Fibroblast of lung (primary cell): ENCODE data around the gene MAP1LC3C. TPM values are rescaled to one million over a fixed set of nuclear protein-coding genes. Genes with fewer than 3 reads are reported as not detected.

ENCODE experiments used
- DNase-seq, 2 donors: peaks; one replicate each; pipeline versions ENCODE4 v3.0.0 to v3.0.0-alpha.2; 2010; ENCODE audit warnings: low read depth in 2 of 2
- H2AFZ ChIP-seq: 2 replicates; pipeline ENCODE4 v1.5.1; 2012; ENCODE audit warnings: low read length, control low read depth, inconsistent platforms
- H3K27ac ChIP-seq: 2 replicates; pipeline ENCODE4 v1.5.1; 2011; ENCODE audit warnings: low read length, control low read depth; ENCODE audit not compliant: insufficient read depth
- H3K27me3 ChIP-seq: 2 replicates; pipeline ENCODE4 v1.5.1; 2011; ENCODE audit warnings: mild to moderate bottlenecking, low read length; ENCODE audit not compliant: control insufficient read depth, insufficient read depth
- H3K36me3 ChIP-seq: 2 replicates; pipeline ENCODE4 v1.5.1; 2011; ENCODE audit warnings: low read length; ENCODE audit not compliant: control insufficient read depth, insufficient read depth
- H3K4me1 ChIP-seq: 2 replicates; pipeline ENCODE4 v1.5.1; 2011; ENCODE audit warnings: low read length; ENCODE audit not compliant: control insufficient read depth, insufficient read depth; ENCODE audit errors: extremely low read depth
- H3K4me2 ChIP-seq: 2 replicates; pipeline ENCODE4 v1.5.1; 2011; ENCODE audit warnings: low read length, control low read depth; ENCODE audit not compliant: insufficient read depth; ENCODE audit errors: extremely low read depth
- H3K4me3 ChIP-seq, 4 experiments: fragments of 200-600 bp in 1 of 4; sonication (generic) in 1 of 4; replicated peaks in 1 of 4; 2 replicates each; pipeline ENCODE4 v1.5.1; 2011 to 2016; ENCODE audit warnings: low read length in 4 of 4, low read depth in 3 of 4, mild to moderate bottlenecking in 3 of 4, control low read depth in 2 of 4, inconsistent platforms in 1 of 4, mixed read lengths in 1 of 4; ENCODE audit not compliant: insufficient read depth in 1 of 4; ENCODE audit errors: control extremely low read depth in 1 of 4
- H3K79me2 ChIP-seq: 2 replicates; pipeline ENCODE4 v1.5.1; 2012; ENCODE audit warnings: mild to moderate bottlenecking, low read length, inconsistent platforms; ENCODE audit not compliant: control insufficient read depth, insufficient read depth
- H3K9ac ChIP-seq: 2 replicates; pipeline ENCODE4 v1.5.1; 2011; ENCODE audit warnings: mild to moderate bottlenecking, low read length, control low read depth; ENCODE audit not compliant: insufficient read depth
- H3K9me3 ChIP-seq: 2 replicates; pipeline ENCODE4 v1.5.1; 2012; ENCODE audit warnings: low read depth, low read length; ENCODE audit not compliant: control insufficient read depth, insufficient read depth
- H4K20me1 ChIP-seq: 2 replicates; pipeline ENCODE4 v1.5.1; 2011; ENCODE audit warnings: low read length; ENCODE audit not compliant: control insufficient read depth, insufficient read depth; ENCODE audit errors: extremely low read depth
- EZH2 ChIP-seq: IDR thresholded peaks from 2 replicates; pipeline ENCODE4 v1.5.1; 2012; ENCODE audit warnings: low read length, control low read depth, mild to moderate bottlenecking; ENCODE audit errors: missing control alignments
- polyA plus RNA-seq, 2 donors: library from polyadenylated mRNA; depleted of rRNA in 1 of 2; stranded (reverse) in 1 of 2; unstranded in 1 of 2; fragments of >200 nt; gene quantifications; 2 replicates each; pipeline ENCODE4 v1.2.1, GENCODE V29; 2011 to 2012; ENCODE audit warnings: missing spikeins in 1 of 2
- total RNA-seq: library from RNA; depleted of rRNA; stranded (reverse); fragments of >200 nt; gene quantifications from 2 replicates; pipeline ENCODE4 v1.2.1, GENCODE V29; 2014
- TF ChIP-seq, protein P1 (sequence below), 2 donors: IDR thresholded peaks in 1 of 2; conservative IDR thresholded peaks in 1 of 2; 1 replicate in 1 of 2; 2 replicates in 1 of 2; pipeline ENCODE4 v1.5.1; 2011 to 2012; ENCODE audit warnings: low read length in 2 of 2, control low read depth in 1 of 2, inconsistent platforms in 1 of 2, low read depth in 1 of 2, mild to moderate bottlenecking in 1 of 2

The MAP1LC3C gene
- total and polyA plus RNA-seq, 2 donors (not counting 1 experiment from before 2014, with no cell fraction given) = 0.53 to 0.66 TPM

DNA sequence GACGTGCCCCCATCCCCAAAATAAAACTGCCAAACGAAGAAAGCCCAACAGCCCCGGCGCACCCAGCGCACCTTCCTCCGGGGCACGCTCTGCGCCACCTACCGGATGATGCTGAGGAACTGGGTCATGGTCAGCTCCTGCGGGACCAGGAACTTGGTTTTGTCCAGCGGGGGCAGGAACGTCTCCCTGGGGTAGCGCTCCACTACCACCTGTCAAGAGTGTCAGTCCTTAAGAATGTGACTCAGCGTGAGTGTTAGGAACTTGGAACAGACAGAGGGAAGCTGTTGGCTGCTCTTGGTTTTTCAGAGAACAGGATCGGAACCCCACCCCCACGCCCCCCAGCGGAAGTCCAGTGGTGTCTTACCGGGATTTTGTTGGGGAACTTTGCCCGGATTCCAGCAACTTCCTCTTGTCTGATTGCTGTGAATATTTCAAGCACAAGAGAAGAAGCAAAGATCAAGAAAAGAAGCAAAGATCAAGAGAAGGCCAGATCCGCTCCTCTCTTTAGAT is 431 bp downstream of the MAP1LC3C start:
- peak; percentile 88 to 91 for DNase-seq
- Histone ChIP-seq H3K27me3 (no peaks in the 10 kb centered on the region), H3K4me2 (peak overlapping the region; percentile 11), H3K27ac (peak overlapping the region; percentile 8), H4K20me1 (no peaks in the 10 kb centered on the region), H3K9me3 (no peaks in the 10 kb centered on the region), H2AFZ (peak overlapping the region; percentile 42), H3K36me3 (no peaks in the 10 kb centered on the region), H3K4me1 (no peaks in the 10 kb centered on the region), H3K9ac (no peak overlapping the region), H3K4me3 (peak overlapping the region in 2 of 4 experiments; percentile 46 to 63), H3K79me2 (no peaks in the 10 kb centered on the region)
- no peak for TF ChIP-seq EZH2
- TF ChIP-seq, protein P1, sequence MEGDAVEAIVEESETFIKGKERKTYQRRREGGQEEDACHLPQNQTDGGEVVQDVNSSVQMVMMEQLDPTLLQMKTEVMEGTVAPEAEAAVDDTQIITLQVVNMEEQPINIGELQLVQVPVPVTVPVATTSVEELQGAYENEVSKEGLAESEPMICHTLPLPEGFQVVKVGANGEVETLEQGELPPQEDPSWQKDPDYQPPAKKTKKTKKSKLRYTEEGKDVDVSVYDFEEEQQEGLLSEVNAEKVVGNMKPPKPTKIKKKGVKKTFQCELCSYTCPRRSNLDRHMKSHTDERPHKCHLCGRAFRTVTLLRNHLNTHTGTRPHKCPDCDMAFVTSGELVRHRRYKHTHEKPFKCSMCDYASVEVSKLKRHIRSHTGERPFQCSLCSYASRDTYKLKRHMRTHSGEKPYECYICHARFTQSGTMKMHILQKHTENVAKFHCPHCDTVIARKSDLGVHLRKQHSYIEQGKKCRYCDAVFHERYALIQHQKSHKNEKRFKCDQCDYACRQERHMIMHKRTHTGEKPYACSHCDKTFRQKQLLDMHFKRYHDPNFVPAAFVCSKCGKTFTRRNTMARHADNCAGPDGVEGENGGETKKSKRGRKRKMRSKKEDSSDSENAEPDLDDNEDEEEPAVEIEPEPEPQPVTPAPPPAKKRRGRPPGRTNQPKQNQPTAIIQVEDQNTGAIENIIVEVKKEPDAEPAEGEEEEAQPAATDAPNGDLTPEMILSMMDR (conservative IDR thresholded peaks at IDR 0.05 in 1 of 2, IDR thresholded peaks at IDR 0.05 in 1 of 2; ENCODE audit: low read depth in 1 of 2, low read length in 2 of 2) = peak; percentile 78

DNA sequence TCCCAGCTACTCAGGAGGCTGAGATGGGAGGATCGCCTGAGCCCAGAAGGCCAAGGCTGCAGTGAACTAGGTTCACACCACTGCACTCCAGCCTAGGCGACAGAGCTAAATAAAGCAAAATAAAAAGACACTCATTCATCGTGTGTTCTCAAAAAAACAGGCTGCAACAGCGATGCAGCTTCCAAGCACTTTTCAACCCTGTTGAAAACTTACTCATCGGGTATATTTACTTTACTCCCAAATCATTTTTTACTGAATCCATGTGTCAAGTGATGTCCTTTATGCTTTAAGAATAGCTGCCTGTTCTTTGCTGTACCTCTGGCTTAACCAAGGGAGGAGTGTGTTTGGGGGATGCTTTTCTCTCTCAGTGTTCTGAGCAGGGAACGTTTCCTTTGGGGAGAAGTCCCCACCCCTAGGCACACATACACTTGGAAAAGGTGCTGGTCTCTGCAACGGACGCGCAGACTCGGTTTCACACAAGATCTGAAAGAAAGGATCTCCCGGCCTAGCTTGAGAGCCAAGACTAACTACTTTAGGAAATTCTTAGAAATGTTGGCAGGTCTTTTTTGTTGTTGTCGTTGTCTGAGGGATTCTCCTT is 1.4 kb downstream of the MAP1LC3C start:
- Histone ChIP-seq H3K79me2 (no peaks in the 10 kb centered on the region), H3K36me3 (no peaks in the 10 kb centered on the region), H3K27me3 (no peaks in the 10 kb centered on the region), H3K4me3 (no peak overlapping the region), H3K4me1 (no peaks in the 10 kb centered on the region), H3K9me3 (no peaks in the 10 kb centered on the region), H2AFZ (no peak overlapping the region), H3K27ac (no peak overlapping the region), H3K9ac (no peak overlapping the region), H3K4me2 (no peak overlapping the region), H4K20me1 (no peaks in the 10 kb centered on the region)
- no peak for DNase-seq
- no peak for TF ChIP-seq EZH2
- TF ChIP-seq, protein P1 (conservative IDR thresholded peaks at IDR 0.05 in 1 of 2, IDR thresholded peaks at IDR 0.05 in 1 of 2; ENCODE audit: low read depth in 1 of 2, low read length in 2 of 2) = no peak

DNA sequence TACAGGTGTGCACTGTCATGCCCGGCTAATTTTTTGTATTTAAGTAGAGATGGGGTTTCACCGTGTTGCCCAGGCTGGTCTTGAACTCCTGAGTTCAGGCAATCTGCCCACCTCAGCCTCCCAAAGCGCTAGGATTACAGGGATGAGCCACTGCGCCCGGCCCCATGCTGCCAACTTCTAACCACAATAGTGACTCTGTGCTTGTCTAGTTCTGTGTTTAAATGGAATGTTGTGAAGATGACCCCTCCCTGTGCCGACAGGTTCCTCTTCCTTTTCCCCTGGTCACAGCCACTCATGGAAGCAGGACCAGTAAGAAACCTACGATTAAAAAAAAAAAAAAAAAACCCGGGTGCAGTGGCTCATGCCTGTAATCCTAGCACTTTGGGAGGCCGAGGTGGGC is 4.7 kb downstream of the MAP1LC3C start:
- Histone ChIP-seq H3K9me3 (no peaks in the 10 kb centered on the region), H4K20me1 (no peaks in the 10 kb centered on the region), H3K36me3 (no peaks in the 10 kb centered on the region), H3K9ac (no peak overlapping the region), H3K79me2 (no peaks in the 10 kb centered on the region), H2AFZ (no peak overlapping the region), H3K4me2 (no peak overlapping the region), H3K4me3 (no peak overlapping the region), H3K4me1 (no peaks in the 10 kb centered on the region), H3K27me3 (no peaks in the 10 kb centered on the region), H3K27ac (no peak overlapping the region)
- DNase-seq = no peak
- no peak for TF ChIP-seq EZH2
- TF ChIP-seq, protein P1 (conservative IDR thresholded peaks at IDR 0.05 in 1 of 2, IDR thresholded peaks at IDR 0.05 in 1 of 2; ENCODE audit: low read depth in 1 of 2, low read length in 2 of 2) = no peak
